Occipital lobe (tissue), 2 donors: ENCODE results near the gene RNF13. TPM values are rescaled to one million over a fixed set of nuclear protein-coding genes. Genes with fewer than 3 reads are reported as not detected.
"Not testable (repeated sequence)": the region's sequence is repeated elsewhere in the genome, so short reads cannot be mapped to it uniquely, and the experiment has no call there.

ENCODE experiments used
- DNase-seq: peaks from one replicate; lab custom pipeline; 2025; lab: John Stamatoyannopoulos, UW
- total RNA-seq: library from RNA; depleted of rRNA; stranded (reverse); fragments of >200 nt; gene quantifications from one replicate; pipeline ENCODE4 v1.2.3, GENCODE V29; 2014

RNF13 gene
- total RNA-seq, 1 donor from 2014 or later: 108 TPM

- no peak for DNase-seq
Observed at GRCh38 chr3:149954812-149955211, 141.8 kb downstream of the RNF13 start.

- no peak for DNase-seq
Observed at GRCh38 chr3:149955449-149955848, 142.4 kb downstream of the RNF13 start.

- DNase-seq: no peak
Observed at GRCh38 chr3:149957361-149958125, 144.5 kb downstream of the RNF13 start.

- no peak for DNase-seq
Observed at GRCh38 chr3:149958171-149958796, 145.3 kb downstream of the RNF13 start.

- DNase-seq: no peak
Observed at GRCh38 chr3:149959443-149959842, 146.4 kb downstream of the RNF13 start.

- DNase-seq: no peak
Observed at GRCh38 chr3:149963485-149963884, 150.5 kb downstream of the RNF13 start.

GRCh38 chr3:149964291-149964690 is 151.3 kb downstream of the RNF13 start:
- DNase-seq: no peak

- no peak for DNase-seq
Observed at GRCh38 chr3:149965278-149965677, 152.3 kb downstream of the RNF13 start.

GRCh38 chr3:149967086-149967685 is 154.2 kb downstream of the RNF13 start:
- DNase-seq: no peak

- DNase-seq: no peak
Observed at GRCh38 chr3:149968216-149968615, 155.2 kb downstream of the RNF13 start.

GRCh38 chr3:149969110-149969939 is 156.3 kb downstream of the RNF13 start:
- peak; percentile 11 for DNase-seq

- peak; percentile 66 for DNase-seq
Observed at GRCh38 chr3:149969940-149970715, 157.1 kb downstream of the RNF13 start.

- DNase-seq: peak; percentile 67
Observed at GRCh38 chr3:149970716-149971402, 157.8 kb downstream of the RNF13 start, which contains the start of gene PFN2. Gene PFN2 (minus strand): TSS chr3:149970895. CDS start chr3:149970856, 39 bp downstream.

- peak; percentile 67 for DNase-seq
Observed at GRCh38 chr3:149971403-149972075, 158.5 kb downstream of the RNF13 start.

GRCh38 chr3:149975919-149976318 is 162.9 kb downstream of the RNF13 start:
- DNase-seq: no peak

- no peak for DNase-seq
Observed at GRCh38 chr3:149977386-149977785, 164.4 kb downstream of the RNF13 start.

- not testable (repeated sequence) for DNase-seq
Observed at GRCh38 chr3:149981979-149982378, 169.0 kb downstream of the RNF13 start.

- not testable (repeated sequence) for DNase-seq
Observed at GRCh38 chr3:149983053-149983452, 170.0 kb downstream of the RNF13 start.

GRCh38 chr3:149983628-149984027 is 170.6 kb downstream of the RNF13 start:
- DNase-seq: no peak

- DNase-seq: no peak
Observed at GRCh38 chr3:149989307-149989706, 176.3 kb downstream of the RNF13 start.
